ENCODE results near the gene NR2F1-AS1. TPM values are rescaled to one million over a fixed set of nuclear protein-coding genes. Genes with fewer than 3 reads are reported as not detected.

Gene NR2F1-AS1
- total RNA-seq, 1 donor from 2014 or later, result 16.2 TPM

DNA sequence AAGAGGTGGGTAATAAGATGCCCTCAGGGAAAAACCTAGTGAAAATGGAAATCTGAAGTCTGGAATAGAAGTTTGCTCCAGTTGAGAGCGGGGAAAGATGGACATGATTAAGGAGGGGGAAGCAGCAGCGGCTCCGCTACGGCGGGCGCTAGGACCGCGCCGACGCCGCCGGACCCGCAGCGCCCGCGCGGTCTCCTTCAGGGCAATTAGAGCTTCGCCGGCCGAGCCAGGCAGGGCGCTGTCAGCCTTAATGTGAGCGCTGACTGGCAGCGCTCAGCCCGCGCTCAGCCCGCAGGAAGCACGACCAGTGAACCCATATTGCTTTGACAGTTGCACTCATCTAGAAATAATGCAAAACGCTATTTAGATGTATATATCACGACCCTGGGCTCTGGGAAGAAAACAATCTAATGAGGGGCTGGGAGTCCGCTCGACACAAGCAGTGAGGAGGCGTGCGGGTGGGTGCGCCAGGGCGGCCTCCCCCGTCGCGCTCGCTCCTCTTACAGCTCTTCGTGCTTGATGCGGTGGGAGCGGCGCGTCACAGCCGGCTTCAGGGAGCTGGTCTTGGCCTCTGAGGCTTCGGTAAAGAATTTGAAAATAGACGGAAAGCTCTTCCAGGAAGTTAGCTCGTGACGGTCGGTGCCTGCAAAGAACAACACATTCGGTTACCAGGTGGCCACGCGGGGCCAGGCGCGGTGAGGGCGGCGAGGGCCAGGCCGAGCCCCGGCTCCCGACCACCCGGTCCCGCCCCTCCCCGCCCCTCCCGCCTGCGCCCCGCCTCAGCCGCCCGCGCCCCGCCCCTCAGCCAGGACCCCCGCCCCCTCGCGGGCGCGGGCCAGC lies 39.7 kb upstream of the NR2F1-AS1 start:
- no peaks in the 10 kb centered on the region for H3K36me3 ChIP-seq
- intact Hi-C loops (cut with DNase I), result no loop called here
- ATAC-seq (peak; percentile 95), DNase-seq (peak; percentile 87)
- H3K9me3 ChIP-seq, result no peaks in the 10 kb centered on the region
- H3K27me3 ChIP-seq, result peaks cover under 1% of the 10 kb centered on the region
- H3K4me3 ChIP-seq, result peak overlapping the region; percentile 66
- TF ChIP-seq, protein P1, sequence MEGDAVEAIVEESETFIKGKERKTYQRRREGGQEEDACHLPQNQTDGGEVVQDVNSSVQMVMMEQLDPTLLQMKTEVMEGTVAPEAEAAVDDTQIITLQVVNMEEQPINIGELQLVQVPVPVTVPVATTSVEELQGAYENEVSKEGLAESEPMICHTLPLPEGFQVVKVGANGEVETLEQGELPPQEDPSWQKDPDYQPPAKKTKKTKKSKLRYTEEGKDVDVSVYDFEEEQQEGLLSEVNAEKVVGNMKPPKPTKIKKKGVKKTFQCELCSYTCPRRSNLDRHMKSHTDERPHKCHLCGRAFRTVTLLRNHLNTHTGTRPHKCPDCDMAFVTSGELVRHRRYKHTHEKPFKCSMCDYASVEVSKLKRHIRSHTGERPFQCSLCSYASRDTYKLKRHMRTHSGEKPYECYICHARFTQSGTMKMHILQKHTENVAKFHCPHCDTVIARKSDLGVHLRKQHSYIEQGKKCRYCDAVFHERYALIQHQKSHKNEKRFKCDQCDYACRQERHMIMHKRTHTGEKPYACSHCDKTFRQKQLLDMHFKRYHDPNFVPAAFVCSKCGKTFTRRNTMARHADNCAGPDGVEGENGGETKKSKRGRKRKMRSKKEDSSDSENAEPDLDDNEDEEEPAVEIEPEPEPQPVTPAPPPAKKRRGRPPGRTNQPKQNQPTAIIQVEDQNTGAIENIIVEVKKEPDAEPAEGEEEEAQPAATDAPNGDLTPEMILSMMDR (IDR thresholded peaks at IDR 0.05), result peak; percentile 30
- H3K4me1 ChIP-seq, result no peaks in the 10 kb centered on the region
- peak overlapping the region; percentile 71 for H3K27ac ChIP-seq

DNA sequence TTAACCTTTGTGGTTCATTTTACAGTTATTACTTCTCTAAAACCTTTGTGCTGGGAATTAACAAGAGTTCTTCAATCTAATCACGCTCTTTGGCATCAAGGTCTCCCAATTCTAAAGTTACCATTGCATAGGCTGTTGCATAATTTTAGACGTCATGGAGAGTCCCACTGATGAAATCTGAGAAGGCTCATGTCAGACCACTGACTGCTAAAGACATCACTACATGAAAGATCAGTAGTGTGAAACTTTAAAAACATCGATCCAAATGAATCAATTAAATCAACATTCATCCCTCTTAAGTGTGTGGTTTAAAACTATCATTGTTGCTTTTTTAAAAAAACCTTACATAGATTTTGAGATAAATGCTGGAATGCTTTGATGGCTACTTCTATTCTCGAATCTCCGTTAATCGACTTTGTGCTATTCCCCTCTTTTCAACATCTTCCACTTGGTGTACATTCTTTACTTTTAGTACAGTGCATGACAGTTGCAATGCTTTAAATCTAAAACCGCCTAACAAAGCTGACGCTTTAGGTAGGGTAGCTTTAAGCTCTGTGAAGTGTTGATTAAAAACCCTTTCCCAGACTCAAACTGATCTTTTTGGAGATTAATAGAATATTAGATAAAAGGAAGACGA lies 35.6 kb upstream of the NR2F1-AS1 start:
- Histone ChIP-seq H3K4me1 (no peaks in the 10 kb centered on the region), H3K36me3 (no peaks in the 10 kb centered on the region), H3K4me3 (no peak overlapping the region), H3K9me3 (no peaks in the 10 kb centered on the region), H3K27ac (no peak overlapping the region), H3K27me3 (peaks cover 39% of the 10 kb centered on the region)
- DNase-seq, result no peak
- no peak for ATAC-seq
- TF ChIP-seq, protein P1 (IDR thresholded peaks at IDR 0.05), result no peak
- intact Hi-C loops (cut with DNase I), result loop anchor here (10.0 kb wide), 1 partner anchor 178 kb away; no protein-coding TSS in a partner anchor

DNA sequence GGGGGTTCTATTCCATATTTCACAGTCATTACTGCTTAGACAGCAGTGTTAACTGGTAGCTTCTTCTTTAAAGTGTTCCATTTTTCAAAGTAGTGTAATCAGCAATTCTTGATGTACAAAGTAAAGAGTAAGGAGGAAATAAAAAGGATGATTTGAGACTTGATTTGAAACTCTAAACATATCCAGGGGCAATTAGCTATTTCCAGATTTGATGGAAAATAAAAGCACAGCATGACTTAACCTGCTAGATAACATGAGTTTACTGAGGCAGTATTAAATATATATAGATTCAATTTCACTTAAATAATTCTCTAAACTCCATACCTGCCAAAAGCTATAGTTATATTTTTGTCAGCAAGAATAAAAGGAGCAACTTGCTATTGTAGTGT lies 31.8 kb upstream of the NR2F1-AS1 start:
- ATAC-seq (no peak), DNase-seq (no peak)
- Histone ChIP-seq H3K27ac (no peak overlapping the region), H3K9me3 (no peaks in the 10 kb centered on the region), H3K4me1 (no peaks in the 10 kb centered on the region), H3K4me3 (no peak overlapping the region), H3K36me3 (no peaks in the 10 kb centered on the region), H3K27me3 (peaks cover 74% of the 10 kb centered on the region)
- TF ChIP-seq, protein P1 (IDR thresholded peaks at IDR 0.05), result no peak
- intact Hi-C loops (cut with DNase I), result loop anchor here (10.0 kb wide), 1 partner anchor 182 kb away; no protein-coding TSS in a partner anchor

GRCh38 chr5:93611976-93612854 lies 31.2 kb upstream of the NR2F1-AS1 start:
- Histone ChIP-seq H3K27me3 (peaks cover 80% of the 10 kb centered on the region), H3K4me3 (no peak overlapping the region), H3K36me3 (no peaks in the 10 kb centered on the region), H3K27ac (no peak overlapping the region), H3K9me3 (no peaks in the 10 kb centered on the region), H3K4me1 (no peaks in the 10 kb centered on the region)
- DNase-seq (no peak), ATAC-seq (peak; percentile 43)
- intact Hi-C loops (cut with DNase I), result loop anchor here (10.0 kb wide), 1 partner anchor 183 kb away; no protein-coding TSS in a partner anchor
- TF ChIP-seq, protein P1 (IDR thresholded peaks at IDR 0.05), result no peak

- no peaks in the 10 kb centered on the region for H3K9me3 ChIP-seq
- no peak for DNase-seq
- H3K27me3 ChIP-seq, result peaks cover 88% of the 10 kb centered on the region
- no peaks in the 10 kb centered on the region for H3K36me3 ChIP-seq
- no peak overlapping the region for H3K4me3 ChIP-seq
- no peaks in the 10 kb centered on the region for H3K4me1 ChIP-seq
- intact Hi-C loops (cut with DNase I), result loop anchor here (10.0 kb wide), 1 partner anchor 183 kb away; no protein-coding TSS in a partner anchor
- no peak overlapping the region for H3K27ac ChIP-seq
- TF ChIP-seq, protein P1 (IDR thresholded peaks at IDR 0.05), result no peak
- ATAC-seq, result no peak
Measured at GRCh38 chr5:93611273-93611975, 30.4 kb upstream of the NR2F1-AS1 start.
